NCI-H1436 (cell line): ENCODE results near the gene TP73.

ENCODE experiments used
- DNase-seq: peaks from one replicate; lab custom pipeline; 2025; lab: John Stamatoyannopoulos, UW

TP73 gene

GRCh38 chr1:3653286-3653618 lies 936 bp downstream of the TP73 start:
- DNase-seq = no peak

- DNase-seq = no peak
These were observed 2.4 kb downstream of the TP73 start for GRCh38 chr1:3654549-3655281.

GRCh38 chr1:3656450-3657095 lies 4.3 kb downstream of the TP73 start:
- no peak for DNase-seq

GRCh38 chr1:3657096-3657475 lies 4.8 kb downstream of the TP73 start:
- no peak for DNase-seq

- no peak for DNase-seq
These were observed 5.4 kb downstream of the TP73 start for GRCh38 chr1:3657578-3658230.

GRCh38 chr1:3658231-3658615 lies 5.9 kb downstream of the TP73 start:
- no peak for DNase-seq

- no peak for DNase-seq
These were observed 6.8 kb downstream of the TP73 start for GRCh38 chr1:3659093-3659492.

GRCh38 chr1:3660704-3661103 lies 8.4 kb downstream of the TP73 start:
- DNase-seq = no peak

GRCh38 chr1:3661631-3662030 lies 9.3 kb downstream of the TP73 start:
- no peak for DNase-seq

GRCh38 chr1:3662080-3662671 lies 9.9 kb downstream of the TP73 start:
- DNase-seq = no peak

GRCh38 chr1:3663999-3664699 lies 11.8 kb downstream of the TP73 start:
- no peak for DNase-seq

GRCh38 chr1:3664700-3665375 lies 12.5 kb downstream of the TP73 start:
- no peak for DNase-seq

GRCh38 chr1:3668148-3668547 lies 15.8 kb downstream of the TP73 start:
- no peak for DNase-seq

- peak; percentile 60 for DNase-seq
These were observed 16.4 kb downstream of the TP73 start for GRCh38 chr1:3668585-3669300.

GRCh38 chr1:3669421-3669821 lies 17.1 kb downstream of the TP73 start:
- DNase-seq = no peak

GRCh38 chr1:3669971-3670431 lies 17.7 kb downstream of the TP73 start:
- no peak for DNase-seq

- DNase-seq = no peak
These were observed 18.5 kb downstream of the TP73 start for GRCh38 chr1:3670823-3671265.

GRCh38 chr1:3671371-3672180 lies 19.3 kb downstream of the TP73 start:
- DNase-seq = no peak

- DNase-seq = no peak
These were observed 20.1 kb downstream of the TP73 start for GRCh38 chr1:3672231-3672970.
